Nephron progenitor cell (in vitro differentiated cells): ENCODE measurements around the gene PRCC.

Source experiments
- DNase-seq: peaks from one replicate; pipeline ENCODE4 v3.0.0; 2021
- H3K27ac Mint-ChIP-seq: 2 replicates; pipeline ENCODE4 v1.8.0; 2021; ENCODE audit warnings: mild to moderate bottlenecking, moderate library complexity, mixed read lengths
- H3K27me3 Mint-ChIP-seq: 2 replicates; pipeline ENCODE4 v1.8.0; 2021; ENCODE audit warnings: mild to moderate bottlenecking, low read depth, mixed read lengths; ENCODE audit not compliant: poor library complexity
- H3K36me3 Mint-ChIP-seq: 2 replicates; pipeline ENCODE4 v1.8.0; 2021; ENCODE audit warnings: low read depth, mixed read lengths
- H3K4me1 Mint-ChIP-seq: 2 replicates; pipeline ENCODE4 v1.8.0; 2021; ENCODE audit warnings: mixed read lengths
- H3K4me3 Mint-ChIP-seq: 2 replicates; pipeline ENCODE4 v1.8.0; 2021; ENCODE audit warnings: mild to moderate bottlenecking, moderate library complexity, mixed read lengths
- H3K9me3 Mint-ChIP-seq: 2 replicates; pipeline ENCODE4 v1.8.0; 2021; ENCODE audit warnings: mild to moderate bottlenecking, moderate library complexity, mixed read lengths
- TF ChIP-seq, protein P1 (sequence below): fragments of 200-600 bp; sonication (generic); IDR thresholded peaks from 2 replicates; pipeline ENCODE4 v1.5.0; 2021; ENCODE audit warnings: antibody characterized with exemption

The PRCC gene

DNA sequence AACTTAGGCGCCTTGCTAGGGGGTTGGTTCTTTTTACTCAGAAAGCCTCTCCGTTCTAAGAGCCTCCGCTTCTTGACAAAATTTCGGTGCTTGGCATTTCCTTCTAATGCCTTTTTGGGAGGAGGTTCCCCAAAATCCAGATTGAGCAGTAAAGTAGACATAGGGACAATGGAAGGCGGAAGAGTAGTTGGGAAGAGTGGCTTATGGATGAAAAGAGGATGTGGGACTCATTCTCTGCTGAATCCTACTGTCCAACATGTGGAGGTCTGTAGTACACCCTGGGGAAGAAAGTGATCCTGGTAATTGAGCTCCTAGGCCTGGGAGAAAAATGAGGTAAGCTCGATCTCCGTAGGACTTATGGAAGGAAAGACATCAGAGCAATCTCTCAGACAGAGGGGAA, 39.8 kb upstream of the PRCC start:
- no peaks in the 10 kb centered on the region for H3K9me3 Mint-ChIP-seq
- TF ChIP-seq, protein P1, sequence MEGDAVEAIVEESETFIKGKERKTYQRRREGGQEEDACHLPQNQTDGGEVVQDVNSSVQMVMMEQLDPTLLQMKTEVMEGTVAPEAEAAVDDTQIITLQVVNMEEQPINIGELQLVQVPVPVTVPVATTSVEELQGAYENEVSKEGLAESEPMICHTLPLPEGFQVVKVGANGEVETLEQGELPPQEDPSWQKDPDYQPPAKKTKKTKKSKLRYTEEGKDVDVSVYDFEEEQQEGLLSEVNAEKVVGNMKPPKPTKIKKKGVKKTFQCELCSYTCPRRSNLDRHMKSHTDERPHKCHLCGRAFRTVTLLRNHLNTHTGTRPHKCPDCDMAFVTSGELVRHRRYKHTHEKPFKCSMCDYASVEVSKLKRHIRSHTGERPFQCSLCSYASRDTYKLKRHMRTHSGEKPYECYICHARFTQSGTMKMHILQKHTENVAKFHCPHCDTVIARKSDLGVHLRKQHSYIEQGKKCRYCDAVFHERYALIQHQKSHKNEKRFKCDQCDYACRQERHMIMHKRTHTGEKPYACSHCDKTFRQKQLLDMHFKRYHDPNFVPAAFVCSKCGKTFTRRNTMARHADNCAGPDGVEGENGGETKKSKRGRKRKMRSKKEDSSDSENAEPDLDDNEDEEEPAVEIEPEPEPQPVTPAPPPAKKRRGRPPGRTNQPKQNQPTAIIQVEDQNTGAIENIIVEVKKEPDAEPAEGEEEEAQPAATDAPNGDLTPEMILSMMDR: no peak
- DNase-seq: no peak
- H3K4me1 Mint-ChIP-seq: peaks cover 33% of the 10 kb centered on the region
- peaks cover 23% of the 10 kb centered on the region for H3K36me3 Mint-ChIP-seq
- H3K4me3 Mint-ChIP-seq: no peak overlapping the region
- peak overlapping the region; percentile 99 for H3K27ac Mint-ChIP-seq
- no peaks in the 10 kb centered on the region for H3K27me3 Mint-ChIP-seq

DNA sequence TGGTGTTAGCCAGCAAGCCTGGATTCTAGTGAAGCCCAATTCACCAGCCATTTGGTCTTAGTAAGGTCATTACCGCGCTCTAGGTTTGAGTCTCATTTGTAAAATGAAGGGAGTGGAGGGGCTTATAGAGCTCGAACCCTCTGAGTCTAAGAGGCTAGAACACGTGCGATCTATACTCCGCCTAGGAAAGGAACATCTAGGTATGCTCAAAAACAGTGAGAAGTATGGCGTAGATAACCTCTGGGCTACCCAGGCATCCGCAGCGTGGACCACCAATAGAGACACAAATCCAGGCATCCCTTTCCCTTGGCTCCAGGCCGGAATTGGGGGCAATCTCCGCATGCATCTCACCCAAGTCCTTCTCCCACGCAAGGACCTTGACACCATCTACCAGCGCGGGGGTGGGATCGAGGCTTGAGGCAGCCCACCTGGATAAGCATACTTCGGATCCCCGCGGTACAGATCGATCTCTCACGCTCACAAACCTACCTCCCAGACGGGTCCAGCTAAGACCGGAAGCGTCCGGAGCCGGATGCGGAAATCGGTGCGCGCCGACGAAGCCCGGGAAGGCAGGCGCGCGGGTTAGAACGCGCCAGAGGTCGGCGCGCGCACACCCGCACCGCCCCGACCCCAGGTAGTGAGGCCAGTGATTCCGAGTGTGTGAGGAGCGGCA, 39.3 kb upstream of the PRCC start, which contains the start of gene METTL25B:
METTL25B (plus strand) TSS at position 544 of the 673 bp plus-strand sequence. CDS start 636 bp downstream, outside the sequence.
- TF ChIP-seq, protein P1: no peak
- Mint-ChIP-seq H3K27me3 (no peaks in the 10 kb centered on the region), H3K9me3 (no peaks in the 10 kb centered on the region), H3K4me1 (peaks cover 33% of the 10 kb centered on the region), H3K4me3 (no peak within 1 kb of the TSS), H3K27ac (peak within 1 kb of the TSS; percentile 99), H3K36me3 (peaks cover 23% of the 10 kb centered on the region)
- peak; percentile 78 for DNase-seq

DNA sequence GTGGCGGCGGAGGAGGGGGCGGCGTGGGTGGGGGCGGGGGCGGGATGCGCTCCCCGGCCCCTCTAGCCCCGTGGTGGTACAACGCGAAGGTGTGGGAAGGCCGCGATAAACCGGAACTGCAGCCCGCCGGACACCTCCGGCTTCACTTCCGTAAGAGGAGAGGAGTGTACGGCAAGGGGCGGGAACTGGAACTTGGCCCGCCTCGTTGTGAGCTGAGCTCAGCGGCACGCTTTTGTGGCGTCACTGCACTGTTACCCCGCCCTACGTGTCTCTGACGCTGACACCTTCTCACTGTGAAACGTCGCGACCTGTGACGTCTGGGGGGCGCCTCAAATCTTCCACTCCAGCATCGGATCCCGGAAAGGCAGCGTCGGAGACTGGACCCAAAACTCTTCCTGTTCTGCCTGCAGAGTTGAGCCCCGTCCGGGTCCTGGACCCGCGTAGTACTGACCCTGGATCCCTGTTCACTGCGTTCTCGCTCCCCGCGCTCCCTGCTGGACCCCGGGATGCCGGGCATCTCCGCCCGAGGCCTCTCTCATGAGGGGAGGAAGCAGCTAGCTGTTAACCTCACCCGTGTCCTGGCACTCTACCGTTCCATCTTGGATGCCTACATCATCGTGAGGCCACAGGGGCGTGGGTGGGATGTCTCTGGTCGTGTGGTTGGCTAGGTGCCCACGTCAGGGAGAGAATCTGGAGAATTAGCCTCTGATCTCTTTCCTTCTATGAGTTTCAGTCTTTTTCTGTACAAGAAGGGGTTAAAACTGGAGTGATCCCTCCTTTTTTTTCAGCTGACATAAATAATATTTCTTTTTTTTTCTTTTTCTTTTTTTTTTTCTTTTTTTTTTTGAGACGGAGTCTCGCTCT, 38.5 kb upstream of the PRCC start, which contains the start of gene ISG20L2:
ISG20L2 (minus strand) TSS at position 168 of the 864 bp plus-strand sequence. CDS start 1,114 bp downstream, outside the sequence.
- TF ChIP-seq, protein P1: no peak
- peak within 1 kb of the TSS; percentile 99 for H3K27ac Mint-ChIP-seq
- H3K36me3 Mint-ChIP-seq: peaks cover 17% of the 10 kb centered on the region
- no peaks in the 10 kb centered on the region for H3K9me3 Mint-ChIP-seq
- no peak within 1 kb of the TSS for H3K4me3 Mint-ChIP-seq
- peaks cover 27% of the 10 kb centered on the region for H3K4me1 Mint-ChIP-seq
- DNase-seq: peak; percentile 92
- no peaks in the 10 kb centered on the region for H3K27me3 Mint-ChIP-seq

DNA sequence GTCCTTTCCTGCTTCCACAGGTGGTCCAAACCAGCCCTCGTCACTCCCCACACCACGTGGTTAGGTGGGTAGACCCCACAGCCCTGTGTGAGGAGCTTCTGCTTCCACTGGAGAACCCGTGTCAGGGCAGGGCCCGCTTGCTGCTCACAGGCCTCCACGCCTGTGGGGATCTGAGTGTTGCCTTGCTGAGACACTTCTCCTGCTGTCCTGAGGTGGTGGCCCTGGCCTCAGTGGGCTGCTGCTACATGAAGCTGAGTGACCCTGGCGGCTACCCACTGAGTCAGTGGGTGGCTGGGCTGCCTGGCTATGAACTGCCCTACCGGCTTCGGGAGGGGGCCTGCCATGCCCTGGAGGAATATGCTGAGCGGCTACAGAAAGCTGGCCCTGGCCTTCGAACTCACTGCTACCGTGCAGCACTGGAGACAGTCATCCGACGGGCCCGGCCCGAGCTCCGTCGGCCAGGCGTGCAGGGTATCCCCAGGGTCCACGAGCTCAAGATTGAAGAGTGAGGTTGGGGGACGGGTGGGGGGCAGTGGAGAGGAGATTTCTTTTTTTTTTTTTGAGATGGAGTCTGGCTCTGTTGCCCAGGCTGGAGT, 33.2 kb upstream of the PRCC start:
- Mint-ChIP-seq H3K27ac (no peak overlapping the region), H3K36me3 (peaks cover 22% of the 10 kb centered on the region), H3K27me3 (no peaks in the 10 kb centered on the region), H3K4me1 (peaks cover 23% of the 10 kb centered on the region), H3K9me3 (no peaks in the 10 kb centered on the region), H3K4me3 (no peak overlapping the region)
- TF ChIP-seq, protein P1: no peak
- no peak for DNase-seq

DNA sequence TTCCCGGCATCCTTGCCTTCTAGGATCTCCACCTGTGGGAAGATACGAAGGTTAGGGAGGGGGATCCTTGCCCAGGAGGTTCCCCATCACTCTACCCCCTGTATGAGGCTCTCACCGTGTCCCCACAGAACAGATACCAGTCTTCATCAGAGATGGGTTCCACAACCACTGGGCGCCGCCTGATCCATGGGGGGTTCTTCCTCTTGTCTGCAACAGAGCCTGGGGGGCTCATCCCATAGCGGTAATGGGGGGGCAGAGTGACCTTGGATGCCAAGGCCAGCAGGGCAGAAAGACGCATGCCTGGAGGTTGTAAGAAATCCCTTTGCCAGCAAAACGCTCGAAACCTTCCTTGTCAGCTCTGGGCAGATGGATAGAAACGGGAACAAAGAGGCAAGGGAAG, 28.9 kb upstream of the PRCC start:
- TF ChIP-seq, protein P1: no peak
- peaks cover 39% of the 10 kb centered on the region for H3K4me1 Mint-ChIP-seq
- no peaks in the 10 kb centered on the region for H3K9me3 Mint-ChIP-seq
- no peak overlapping the region for H3K27ac Mint-ChIP-seq
- DNase-seq: no peak
- H3K36me3 Mint-ChIP-seq: peaks cover 29% of the 10 kb centered on the region
- no peaks in the 10 kb centered on the region for H3K27me3 Mint-ChIP-seq
- H3K4me3 Mint-ChIP-seq: peak overlapping the region; percentile 64
